Transverse colon (tissue), 4 donors: ENCODE results near the gene PTPRQ.

Experiments
- CTCF ChIP-seq, 5 experiments: fragments of 200-600 bp in 3 of 5; fragments of 450-650 bp in 2 of 5; sonication (generic) in 3 of 5; IDR thresholded peaks; 1 replicate in 2 of 5; 2 replicates in 3 of 5; pipeline ENCODE4 v1.5.1; 2016 to 2017; ENCODE audit warnings: antibody characterized with exemption in 5 of 5, inconsistent platforms in 3 of 5, mild to moderate bottlenecking in 2 of 5, moderate library complexity in 1 of 5
- POLR2AphosphoS5 ChIP-seq, 3 donors: sonication (generic); formaldehyde crosslinking; IDR thresholded peaks; one replicate each; pipeline ENCODE4 v1.6.1; 2016; ENCODE audit warnings: antibody characterized with exemption in 3 of 3

DNA sequence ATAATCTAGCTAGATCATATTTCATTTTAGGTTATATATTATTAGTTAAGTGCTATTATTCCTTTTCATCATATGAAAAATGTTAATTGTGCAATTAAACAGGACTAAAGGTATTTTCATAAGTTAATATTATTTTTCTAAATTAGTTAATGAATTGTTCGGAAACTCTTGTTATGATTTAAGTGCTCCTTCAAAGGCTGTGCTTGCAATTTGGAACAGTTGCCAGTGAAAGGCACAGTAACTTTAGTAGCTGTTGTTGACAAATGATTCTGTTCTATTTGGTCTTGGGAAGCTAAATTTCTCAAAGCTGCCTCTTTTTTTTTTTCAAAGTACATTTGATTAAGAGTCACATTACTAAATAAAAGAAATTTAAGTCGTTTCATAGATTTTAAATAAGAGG, 40.7 kb downstream of the PTPRQ start:
- TF ChIP-seq CTCF (IDR thresholded peaks at IDR 0.05) (no peak), POLR2AphosphoS5 (IDR thresholded peaks at IDR 0.05) (no peak)
